ENCODE measurements around the gene SECTM1.
A peak's percentile ranks its signal among the peaks of the same experiment; 100 is the strongest.
"Not testable (repeated sequence)": the region's sequence is repeated elsewhere in the genome, so short reads cannot be mapped to it uniquely, and the experiment has no call there.

SECTM1 gene

GRCh38 chr17:82367724-82368524 is 34.4 kb upstream of the SECTM1 start:
- peak; percentile 34 for DNase-seq

GRCh38 chr17:82366749-82367148 is 33.2 kb upstream of the SECTM1 start:
- DNase-seq = no peak

GRCh38 chr17:82365606-82366295 is 32.2 kb upstream of the SECTM1 start:
- DNase-seq = no peak

- no peak for DNase-seq
These were observed 28.5 kb upstream of the SECTM1 start for GRCh38 chr17:82361885-82362633.

- not testable (repeated sequence) for DNase-seq
These were observed 26.0 kb upstream of the SECTM1 start for GRCh38 chr17:82359451-82360074.

DNA sequence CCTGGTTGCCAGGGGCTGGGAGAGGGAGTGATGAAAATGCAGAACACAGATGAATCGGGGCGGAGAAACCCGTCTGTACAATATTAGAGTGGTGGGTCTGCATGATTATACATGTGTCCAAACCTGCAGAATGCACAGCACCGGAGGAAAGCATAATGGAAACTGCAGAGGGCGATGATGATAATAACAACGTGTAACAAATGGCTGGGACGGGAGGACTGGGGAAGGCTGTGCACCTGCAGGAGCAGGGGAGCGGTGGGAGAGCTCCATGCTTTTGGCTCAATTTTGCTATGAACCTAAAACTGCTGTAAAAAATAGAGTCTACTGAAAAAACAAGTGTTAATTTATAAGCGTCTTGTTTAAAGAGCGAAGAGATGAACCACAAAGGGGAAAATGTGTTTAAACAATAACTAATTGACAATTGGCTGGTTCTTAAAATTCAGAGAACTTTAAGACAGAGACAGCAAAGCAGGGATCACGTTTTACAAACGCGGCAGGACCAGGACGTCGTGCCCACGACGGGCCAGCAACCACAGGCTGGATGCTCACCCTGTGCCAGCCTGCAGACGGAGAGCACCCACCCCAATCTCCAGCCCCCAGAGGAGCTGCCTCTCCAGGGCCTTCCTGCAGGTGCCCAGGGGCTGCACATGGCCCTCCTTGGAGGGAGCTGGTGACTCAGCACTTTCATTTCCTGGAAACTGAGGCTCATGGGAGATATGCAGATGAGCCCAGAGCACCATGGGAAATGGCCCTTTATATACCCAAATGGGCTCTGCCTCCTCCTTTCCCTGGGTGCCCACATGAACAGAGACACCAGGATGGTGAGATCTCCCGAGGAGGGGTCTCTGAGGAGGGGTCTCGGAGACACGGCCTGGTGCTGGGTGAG is 25.1 kb upstream of the SECTM1 start, which contains the start of gene TEX19:
Gene TEX19 (plus strand): TSS at position 783 of the 886 bp plus-strand sequence. CDS start 2,904 bp downstream, outside the sequence.
- peak; percentile 27 for DNase-seq

DNA sequence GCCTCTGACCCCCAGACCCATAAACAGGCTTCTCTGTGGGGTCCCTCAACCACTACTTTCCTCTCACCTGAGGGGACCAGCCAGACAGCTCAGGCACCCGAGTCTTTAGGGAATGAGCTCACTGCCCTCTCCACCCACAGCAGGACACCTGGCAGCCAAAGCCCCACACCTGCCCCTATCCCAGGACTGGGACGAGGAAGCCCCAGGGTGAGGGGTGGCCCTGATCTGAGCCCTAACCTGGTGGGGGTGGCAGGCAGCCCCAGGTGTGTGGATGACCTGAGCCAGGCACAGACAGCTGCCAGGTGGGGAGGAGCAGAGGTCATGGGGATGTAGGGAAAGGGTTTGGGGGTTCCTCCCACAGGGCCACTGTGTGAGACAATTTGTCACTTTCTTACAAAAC is 23.8 kb upstream of the SECTM1 start:
- DNase-seq = no peak

DNA sequence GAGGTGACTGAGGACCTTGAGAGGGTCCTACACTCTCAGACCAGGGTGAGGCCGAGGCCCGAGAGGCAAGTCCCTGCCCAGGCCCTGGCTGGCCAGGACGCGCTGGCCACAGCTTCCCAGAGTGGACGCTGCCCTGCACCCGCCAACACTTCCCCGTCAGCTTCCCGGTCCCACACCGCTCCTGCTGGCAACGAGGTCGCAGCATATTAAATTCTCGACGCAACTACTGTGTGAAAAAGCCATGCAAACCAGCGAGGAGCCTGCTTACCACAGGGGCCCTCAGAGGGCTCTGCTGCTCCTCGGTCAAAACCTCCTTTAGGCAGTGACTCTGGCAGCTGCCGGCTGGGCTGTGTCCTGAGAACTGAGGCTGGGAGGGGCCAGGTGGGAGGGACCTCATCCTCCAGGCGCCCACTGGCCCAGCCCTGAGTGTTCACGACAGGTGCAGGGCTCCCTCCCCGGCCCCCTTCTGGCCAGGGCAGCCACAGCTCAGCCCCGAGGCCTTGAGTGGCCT is 23.3 kb upstream of the SECTM1 start:
- no peak for DNase-seq

GRCh38 chr17:82355770-82356427 is 22.3 kb upstream of the SECTM1 start:
- DNase-seq = peak; percentile 48

GRCh38 chr17:82354804-82355308 is 21.3 kb upstream of the SECTM1 start:
- DNase-seq = no peak

DNA sequence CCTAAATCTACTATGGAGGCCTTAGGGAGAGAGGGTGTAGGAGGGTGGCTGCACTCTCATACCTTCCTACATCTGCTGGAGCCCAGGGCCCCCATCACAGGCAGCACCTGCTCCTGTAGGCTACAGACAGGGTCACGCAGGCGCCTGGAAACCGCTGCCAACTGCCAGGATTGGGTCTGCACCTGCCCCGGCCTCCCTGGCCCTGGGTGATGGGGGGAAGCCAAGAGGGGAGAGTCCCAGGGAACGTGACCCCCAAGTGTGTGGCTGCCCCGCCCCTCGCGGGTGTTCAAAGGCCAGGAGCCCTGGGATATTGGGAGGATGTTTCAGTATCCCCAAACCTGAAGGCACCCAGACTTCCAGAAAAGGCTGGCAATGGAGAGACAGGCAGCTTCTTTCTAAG is 19.9 kb upstream of the SECTM1 start:
- no peak for DNase-seq

DNA sequence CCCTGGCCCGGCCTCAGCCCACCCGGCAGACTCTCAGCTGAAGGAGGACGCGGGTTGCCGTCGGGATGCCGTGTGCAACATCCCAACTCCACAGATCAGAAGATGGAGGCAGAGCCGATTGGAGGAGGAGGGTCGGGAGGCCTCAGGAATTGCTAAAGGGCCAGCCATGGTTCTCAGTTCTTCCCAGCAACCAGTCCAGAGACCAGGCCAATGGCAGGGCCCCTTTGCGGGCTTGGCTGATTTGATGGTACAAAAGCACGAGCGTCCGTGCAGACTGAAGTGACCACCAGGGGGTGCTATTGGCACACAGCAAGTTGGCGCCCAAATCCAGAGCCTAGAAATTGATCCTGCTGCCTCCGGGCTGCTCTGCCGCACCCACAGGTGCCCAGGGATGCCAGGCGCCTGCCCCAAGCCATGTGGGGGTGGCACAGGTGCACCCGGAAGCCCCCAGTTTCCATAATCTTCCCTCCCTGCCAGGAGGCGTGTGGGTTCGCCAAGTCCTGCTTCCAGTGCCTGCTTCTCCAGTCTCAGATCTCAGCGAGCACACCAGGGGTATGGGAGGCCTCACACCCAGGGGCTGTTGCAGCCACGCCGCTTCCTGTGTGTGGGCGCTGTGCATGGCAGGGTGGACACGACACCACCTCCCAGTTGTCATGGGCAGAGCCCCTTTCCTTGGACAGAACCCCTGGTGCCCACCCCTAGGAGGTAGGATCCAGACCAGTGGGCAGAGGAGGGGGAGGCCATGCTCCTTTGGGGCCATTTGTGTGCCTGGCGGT is 18.3 kb upstream of the SECTM1 start:
- DNase-seq = peak; percentile 77

- no peak for DNase-seq
These were observed 17.7 kb upstream of the SECTM1 start for GRCh38 chr17:82351254-82351712.

DNA sequence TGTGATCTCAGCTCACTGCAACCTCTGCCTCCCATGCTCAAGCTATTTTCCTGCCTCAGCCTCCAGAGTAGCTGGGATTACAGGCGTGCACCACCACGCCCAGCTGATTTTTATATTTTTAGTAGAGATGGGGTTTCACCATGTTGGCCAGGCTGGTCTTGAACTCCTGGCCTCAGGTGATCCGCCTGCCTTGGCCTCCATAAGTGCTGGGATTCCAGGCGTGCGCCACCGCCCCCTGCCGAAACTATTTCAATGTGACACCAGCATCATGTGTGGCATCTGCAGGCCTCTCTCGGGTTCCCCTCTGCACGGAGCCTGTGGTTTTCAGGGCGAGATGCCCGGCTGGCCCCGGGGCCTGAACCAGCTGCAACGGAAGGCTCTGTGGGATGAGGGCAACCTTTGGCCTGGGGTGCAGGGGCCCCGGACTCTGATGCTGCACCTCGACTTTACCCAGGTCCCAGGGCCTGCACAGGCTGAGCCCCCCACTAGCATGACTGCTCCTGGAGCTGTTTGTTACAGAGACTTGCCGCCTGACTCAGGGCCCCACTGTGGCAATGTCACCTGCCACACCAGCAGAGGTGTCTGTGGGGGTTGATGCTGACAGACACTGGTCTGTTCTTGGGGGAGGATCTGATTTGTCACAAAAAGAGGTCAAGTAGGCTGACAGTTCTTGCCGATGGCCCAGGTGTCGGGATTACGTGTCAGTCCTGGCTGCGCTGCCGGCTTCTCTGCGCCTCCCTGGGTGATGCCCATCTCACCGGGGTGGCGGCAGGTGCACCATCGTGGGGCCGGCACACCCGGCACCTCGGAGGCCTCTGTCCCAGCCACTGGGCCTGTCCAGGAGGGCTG is 16.8 kb upstream of the SECTM1 start:
- DNase-seq = no peak

DNA sequence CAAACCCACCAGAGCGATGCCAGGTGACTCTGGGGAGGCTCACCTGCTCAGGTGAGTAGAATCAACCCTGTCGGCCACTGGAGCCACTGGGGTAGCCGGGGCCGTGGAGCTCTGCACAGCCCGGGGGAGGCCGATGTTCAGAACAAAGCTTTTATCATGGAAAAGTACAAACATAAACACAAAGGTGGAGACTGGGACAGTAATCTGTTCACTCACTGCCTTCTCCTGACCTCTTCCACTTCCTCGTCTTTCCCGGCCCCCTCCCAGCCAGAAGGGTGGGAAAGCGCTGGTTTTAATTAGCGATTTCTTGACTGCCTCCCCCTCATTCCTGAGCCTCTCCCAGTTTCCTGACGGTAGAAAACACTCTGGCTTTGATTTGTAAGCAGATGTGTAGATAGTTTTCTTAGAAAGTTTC is 15.7 kb upstream of the SECTM1 start:
- peak; percentile 63 for DNase-seq

- DNase-seq = no peak
These were observed 15.3 kb upstream of the SECTM1 start for GRCh38 chr17:82348866-82349265.

GRCh38 chr17:82348434-82348833 is 14.9 kb upstream of the SECTM1 start:
- no peak for DNase-seq

- not testable (repeated sequence) for DNase-seq
These were observed 14.4 kb upstream of the SECTM1 start for GRCh38 chr17:82347994-82348393.
